Endothelial cell of hepatic sinusoid (primary cell): ENCODE results near the gene NPIPA8.
"Not testable (repeated sequence)": the region's sequence is repeated elsewhere in the genome, so short reads cannot be mapped to it uniquely, and the experiment has no call there.

Source experiments
- in situ Hi-C: cut with HindIII; loops from 2 replicates; pipeline ENCODE4 v1.10.0; 2017; ENCODE audit warnings: low sequenced_read_pairs

The NPIPA8 gene

GRCh38 chr16:18336636-18337035 is at the start of gene NPIPA8:
Gene NPIPA8, minus strand, starts transcription at chr16:18336736. Its CDS starts 4,074 bp downstream, at chr16:18332662.
- in situ Hi-C loops, result not testable (repeated sequence)

- in situ Hi-C loops, result not testable (repeated sequence)
These were observed 48.7 kb upstream of the NPIPA8 start for GRCh38 chr16:18385285-18385684.

- in situ Hi-C loops, result not testable (repeated sequence)
These were observed 48.3 kb upstream of the NPIPA8 start for GRCh38 chr16:18384869-18385268.

GRCh38 chr16:18384098-18384636 is 47.6 kb upstream of the NPIPA8 start:
- in situ Hi-C loops, result not testable (repeated sequence)

GRCh38 chr16:18382696-18383095 is 46.2 kb upstream of the NPIPA8 start:
- in situ Hi-C loops, result not testable (repeated sequence)

- in situ Hi-C loops, result not testable (repeated sequence)
These were observed 11.2 kb upstream of the NPIPA8 start for GRCh38 chr16:18347742-18348141.

GRCh38 chr16:18346993-18347392 is 10.5 kb upstream of the NPIPA8 start:
- in situ Hi-C loops, result not testable (repeated sequence)

- in situ Hi-C loops, result not testable (repeated sequence)
These were observed 8.1 kb upstream of the NPIPA8 start for GRCh38 chr16:18344634-18345033.

- in situ Hi-C loops, result not testable (repeated sequence)
These were observed 5.5 kb upstream of the NPIPA8 start for GRCh38 chr16:18341986-18342385.

- in situ Hi-C loops, result not testable (repeated sequence)
These were observed 5.0 kb upstream of the NPIPA8 start for GRCh38 chr16:18341417-18341960.

GRCh38 chr16:18339210-18339609 is 2.7 kb upstream of the NPIPA8 start:
- in situ Hi-C loops, result not testable (repeated sequence)

- in situ Hi-C loops, result not testable (repeated sequence)
These were observed 24.7 kb downstream of the NPIPA8 start for GRCh38 chr16:18311811-18312210.

GRCh38 chr16:18309159-18309558 is 27.4 kb downstream of the NPIPA8 start:
- in situ Hi-C loops, result not testable (repeated sequence)

GRCh38 chr16:18307241-18307640 is 29.3 kb downstream of the NPIPA8 start:
- in situ Hi-C loops, result not testable (repeated sequence)

GRCh38 chr16:18306066-18306465 is 30.5 kb downstream of the NPIPA8 start:
- in situ Hi-C loops, result not testable (repeated sequence)

GRCh38 chr16:18303059-18303706 is 33.4 kb downstream of the NPIPA8 start:
- in situ Hi-C loops, result not testable (repeated sequence)

GRCh38 chr16:18297714-18298113 is 38.8 kb downstream of the NPIPA8 start:
- in situ Hi-C loops, result not testable (repeated sequence)

GRCh38 chr16:18296931-18297330 is 39.6 kb downstream of the NPIPA8 start:
- in situ Hi-C loops, result not testable (repeated sequence)

GRCh38 chr16:18294371-18294770 is 42.2 kb downstream of the NPIPA8 start:
- in situ Hi-C loops, result not testable (repeated sequence)

- in situ Hi-C loops, result not testable (repeated sequence)
These were observed 43.1 kb downstream of the NPIPA8 start for GRCh38 chr16:18293337-18293956.

GRCh38 chr16:18290959-18291358 is 45.6 kb downstream of the NPIPA8 start:
- in situ Hi-C loops, result not testable (repeated sequence)

GRCh38 chr16:18286342-18286741 is 50.2 kb downstream of the NPIPA8 start:
- in situ Hi-C loops, result not testable (repeated sequence)
